ENCODE data around the gene CUEDC2.

CUEDC2 gene

GRCh38 chr10:102395400-102396316, 36.7 kb downstream of the CUEDC2 start, which contains the start of gene NFKB2:
NFKB2 (plus strand) TSS chr10:102395705; CDS start chr10:102395960, 255 bp downstream.
- peak; percentile 90 for DNase-seq

- peak; percentile 69 for DNase-seq
Measured at GRCh38 chr10:102394801-102395399, 37.5 kb downstream of the CUEDC2 start.

GRCh38 chr10:102394079-102394800, 38.1 kb downstream of the CUEDC2 start:
- peak; percentile 98 for DNase-seq

GRCh38 chr10:102393411-102394078, 38.8 kb downstream of the CUEDC2 start:
- no peak for DNase-seq

GRCh38 chr10:102392306-102392705, 40.1 kb downstream of the CUEDC2 start:
- DNase-seq: no peak

GRCh38 chr10:102389894-102390293, 42.5 kb downstream of the CUEDC2 start:
- DNase-seq: no peak

GRCh38 chr10:102384606-102385429, 47.6 kb downstream of the CUEDC2 start:
- no peak for DNase-seq

GRCh38 chr10:102384053-102384452, 48.3 kb downstream of the CUEDC2 start:
- no peak for DNase-seq

- no peak for DNase-seq
Measured at GRCh38 chr10:102382871-102383270, 49.5 kb downstream of the CUEDC2 start.

- no peak for DNase-seq
Measured at GRCh38 chr10:102381983-102382382, 50.4 kb downstream of the CUEDC2 start.

- no peak for DNase-seq
Measured at GRCh38 chr10:102379383-102379782, 53.0 kb downstream of the CUEDC2 start.

GRCh38 chr10:102376901-102377300, 55.5 kb downstream of the CUEDC2 start:
- DNase-seq: no peak

- DNase-seq: no peak
Measured at GRCh38 chr10:102375867-102376266, 56.5 kb downstream of the CUEDC2 start.

- no peak for DNase-seq
Measured at GRCh38 chr10:102375250-102375649, 57.1 kb downstream of the CUEDC2 start.
